ENCODE results near the gene YWHAE.
"Not testable (repeated sequence)": the region's sequence is repeated elsewhere in the genome, so short reads cannot be mapped to it uniquely, and the experiment has no call there.

YWHAE gene

DNA sequence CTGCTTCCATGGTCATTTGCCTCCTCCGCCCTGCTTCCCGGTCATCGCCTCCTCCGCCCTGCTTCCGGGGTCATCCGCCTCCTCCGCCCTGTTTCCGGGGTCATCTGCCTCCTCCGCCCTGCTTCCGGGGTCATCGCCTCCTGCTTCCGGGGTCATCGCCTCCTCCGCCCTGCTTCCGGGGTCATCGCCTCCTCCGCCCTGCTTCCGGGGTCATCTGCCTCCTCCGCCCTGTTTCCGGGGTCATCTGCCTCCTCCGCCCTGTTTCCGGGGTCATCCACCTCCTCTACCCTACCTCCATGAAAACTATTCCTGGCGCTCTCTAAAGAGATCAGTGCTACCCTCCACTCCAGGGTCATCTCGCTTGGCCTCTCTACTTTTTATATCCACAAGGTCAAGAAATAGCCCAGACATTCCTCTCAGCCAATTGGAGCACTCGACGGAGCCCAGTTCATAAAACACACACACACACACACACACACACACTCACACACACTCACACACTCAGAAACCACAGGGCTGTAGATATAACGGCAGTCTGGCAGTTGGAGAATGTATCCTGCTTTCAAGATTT lies 75.7 kb downstream of the YWHAE start:
- DNase-seq: no peak

DNA sequence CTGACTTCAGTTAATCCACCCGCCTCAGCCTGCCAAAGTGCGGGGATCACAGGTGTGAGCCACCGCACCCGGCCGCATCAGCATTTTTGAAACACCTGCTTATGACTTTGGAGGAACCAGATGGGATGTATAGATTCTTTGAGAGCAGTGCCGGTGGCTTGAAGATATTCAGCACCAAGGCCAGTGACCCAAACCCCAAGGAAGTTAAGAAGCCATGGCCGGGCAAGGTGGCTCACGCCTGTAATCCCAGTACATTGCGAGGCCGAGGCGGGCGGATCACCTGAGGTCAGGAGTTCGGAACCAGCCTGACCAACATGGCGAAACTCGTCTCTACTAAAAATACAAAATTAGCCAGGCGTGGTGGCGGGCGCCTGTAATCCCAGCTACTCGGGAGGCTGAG lies 76.7 kb downstream of the YWHAE start:
- DNase-seq: no peak

DNA sequence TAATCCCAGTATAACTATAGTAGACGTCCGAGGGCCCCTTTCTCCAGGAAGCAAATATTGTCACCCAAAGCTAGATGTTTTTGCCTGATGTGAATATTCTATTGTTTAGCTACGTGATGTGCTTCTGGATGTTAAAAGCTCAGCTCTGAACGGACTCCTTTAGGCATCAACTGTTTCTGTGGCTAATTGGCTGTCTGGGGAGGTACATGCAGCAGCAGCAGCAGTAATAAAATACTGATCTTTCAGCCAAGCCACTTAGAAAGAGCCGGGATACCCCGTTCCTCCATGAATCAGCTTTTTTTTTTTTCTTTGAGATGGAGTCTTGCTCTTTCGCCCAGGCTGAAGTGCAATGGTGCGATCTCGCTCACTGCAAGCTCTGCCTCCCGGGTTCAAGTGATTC lies 77.5 kb downstream of the YWHAE start:
- no peak for DNase-seq

DNA sequence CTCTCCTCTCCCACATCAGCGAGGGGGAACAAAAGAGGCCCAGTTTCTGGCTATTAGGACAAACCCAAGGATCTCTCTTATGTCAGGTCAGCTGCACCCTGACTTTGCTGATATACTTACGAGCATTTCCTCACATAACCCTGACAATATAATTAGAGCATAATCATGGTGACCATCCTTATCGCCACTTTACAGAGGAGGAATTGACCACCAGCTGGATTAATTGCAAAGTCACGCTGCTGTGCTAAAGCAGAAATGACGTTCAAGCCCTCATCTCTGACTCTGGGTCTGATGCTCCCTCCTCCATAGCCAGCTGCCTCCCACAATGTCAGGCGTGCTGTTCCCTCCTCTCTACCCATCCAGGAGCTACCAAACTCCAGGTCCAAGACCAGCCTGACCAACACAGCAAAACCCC lies 78.0 kb downstream of the YWHAE start:
- no peak for DNase-seq

DNA sequence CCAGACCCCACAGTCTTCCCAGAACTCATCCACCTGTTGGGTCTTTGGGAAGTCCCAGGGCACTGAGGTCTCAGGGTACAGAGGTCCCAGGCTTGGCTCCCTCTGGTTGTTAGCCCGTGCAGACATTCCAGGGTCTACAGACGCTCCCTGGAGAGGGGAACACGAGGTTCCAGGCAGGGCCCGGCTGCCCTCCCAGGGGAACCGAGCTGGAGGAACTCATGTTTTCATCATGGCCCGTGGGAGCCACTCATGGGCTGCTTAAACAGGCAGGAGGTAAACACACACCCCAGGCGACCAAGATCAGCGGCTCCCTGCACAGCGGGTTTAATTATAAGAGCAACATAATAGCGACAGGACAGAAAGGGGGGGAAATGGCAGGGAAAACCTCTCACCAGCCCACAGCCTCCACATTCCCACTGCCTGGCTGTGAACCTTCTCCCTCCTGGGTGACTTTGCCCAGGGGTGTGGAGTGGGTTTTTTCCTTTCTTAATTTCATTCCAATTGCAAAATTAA lies 84.1 kb downstream of the YWHAE start:
- DNase-seq: no peak

DNA sequence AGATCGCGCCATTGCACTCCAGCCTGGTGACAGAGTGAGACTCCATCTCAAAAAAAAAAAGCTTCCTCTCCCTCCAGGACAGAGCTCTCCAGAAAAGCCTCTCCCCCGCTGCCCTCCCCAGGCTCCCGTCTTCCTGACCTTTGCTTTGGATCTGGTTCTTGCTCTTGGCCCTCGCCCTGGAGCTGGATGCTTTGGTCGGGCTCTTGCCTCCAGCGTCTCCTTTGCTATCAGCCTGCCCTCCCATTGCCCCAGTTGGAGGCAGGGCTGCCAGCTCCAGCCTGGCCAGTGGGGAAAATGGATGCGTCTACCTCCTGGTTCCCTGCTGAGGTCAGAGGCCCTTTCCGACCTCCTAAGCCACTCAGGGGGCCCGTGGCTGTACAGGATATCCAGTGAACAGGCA lies 84.6 kb downstream of the YWHAE start:
- no peak for DNase-seq

DNA sequence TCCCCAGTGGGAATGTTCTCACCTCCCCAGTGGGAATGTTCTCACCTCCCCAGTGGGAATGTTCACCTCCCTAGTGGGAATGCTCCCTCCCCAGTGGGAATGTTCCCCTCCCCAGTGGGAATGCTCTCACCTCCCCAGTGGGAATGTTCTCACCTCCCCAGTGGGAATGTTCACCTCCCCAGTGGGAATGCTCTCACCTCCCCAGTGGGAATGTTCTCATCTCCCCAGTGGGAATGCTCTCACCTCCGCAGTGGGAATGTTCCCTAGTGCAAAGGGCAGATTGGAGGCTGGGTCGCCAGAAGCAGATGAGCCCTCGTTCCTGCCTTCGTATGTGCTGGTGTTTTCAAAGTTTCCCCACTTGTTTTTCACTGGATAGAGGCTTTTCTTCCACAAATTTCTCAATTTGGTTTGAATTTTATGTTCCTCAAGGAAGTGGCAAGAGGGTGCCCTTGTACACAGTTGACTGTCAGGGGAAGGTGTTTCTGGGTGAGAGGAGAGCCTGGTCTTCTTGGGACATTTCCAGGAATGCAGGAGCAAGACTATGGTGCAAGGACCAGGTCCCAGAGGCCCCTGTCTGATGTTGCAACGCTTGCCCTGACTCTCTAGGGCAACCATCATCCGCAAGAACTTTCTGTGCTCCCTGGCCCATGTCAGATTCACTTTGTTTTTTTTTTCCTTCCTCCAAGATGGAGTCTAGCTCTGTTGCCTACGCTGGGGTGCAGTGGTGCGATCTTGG lies 86.6 kb downstream of the YWHAE start:
- DNase-seq: no peak

DNA sequence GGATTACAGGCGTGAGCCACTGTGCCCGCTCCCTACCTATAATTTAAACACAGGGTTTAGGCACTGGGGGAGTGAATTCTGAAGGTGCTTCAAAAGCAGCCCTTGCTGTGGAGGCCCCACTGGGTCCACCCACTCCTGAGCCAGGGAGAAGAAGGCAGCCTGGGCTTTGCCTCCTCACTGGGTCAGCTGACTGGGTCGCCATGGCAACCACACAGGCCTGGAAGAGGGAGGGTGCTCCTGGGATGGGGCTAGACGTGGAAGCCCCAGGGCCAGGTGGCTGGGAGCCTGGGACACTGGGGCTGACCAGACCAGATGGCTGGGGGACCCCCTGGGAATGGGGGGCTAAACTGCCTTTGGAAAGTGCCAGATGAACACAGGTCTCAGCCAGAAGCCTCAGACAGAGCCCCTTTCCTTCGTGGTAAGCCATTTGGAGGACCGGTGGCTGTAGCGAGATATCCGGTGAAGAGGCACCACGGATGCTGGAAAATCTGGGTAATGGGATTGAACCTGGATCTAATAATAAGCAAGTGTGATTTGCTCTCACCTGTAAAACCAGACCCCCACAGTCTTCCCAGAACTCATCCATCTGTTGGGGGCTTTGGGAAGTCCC lies 87.7 kb downstream of the YWHAE start:
- DNase-seq: no peak

DNA sequence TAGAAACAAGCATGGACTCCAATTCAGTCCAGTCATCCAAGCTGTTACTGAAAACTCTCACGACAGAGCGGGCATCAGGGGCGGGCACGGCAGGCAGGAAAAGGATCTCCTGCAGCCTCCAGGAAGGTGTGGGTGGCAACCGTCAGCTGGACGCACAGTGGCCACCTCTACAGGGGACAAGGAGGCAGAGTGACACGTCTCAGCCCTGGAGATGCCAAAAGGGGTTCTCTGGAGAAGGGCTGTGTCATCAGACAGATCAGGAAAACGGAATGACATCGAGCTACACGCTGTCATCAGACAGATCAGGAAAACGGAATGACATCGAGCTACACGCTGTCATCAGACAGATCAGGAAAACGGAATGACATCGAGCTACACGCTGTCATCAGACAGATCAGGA lies 92.2 kb downstream of the YWHAE start:
- not testable (repeated sequence) for DNase-seq

DNA sequence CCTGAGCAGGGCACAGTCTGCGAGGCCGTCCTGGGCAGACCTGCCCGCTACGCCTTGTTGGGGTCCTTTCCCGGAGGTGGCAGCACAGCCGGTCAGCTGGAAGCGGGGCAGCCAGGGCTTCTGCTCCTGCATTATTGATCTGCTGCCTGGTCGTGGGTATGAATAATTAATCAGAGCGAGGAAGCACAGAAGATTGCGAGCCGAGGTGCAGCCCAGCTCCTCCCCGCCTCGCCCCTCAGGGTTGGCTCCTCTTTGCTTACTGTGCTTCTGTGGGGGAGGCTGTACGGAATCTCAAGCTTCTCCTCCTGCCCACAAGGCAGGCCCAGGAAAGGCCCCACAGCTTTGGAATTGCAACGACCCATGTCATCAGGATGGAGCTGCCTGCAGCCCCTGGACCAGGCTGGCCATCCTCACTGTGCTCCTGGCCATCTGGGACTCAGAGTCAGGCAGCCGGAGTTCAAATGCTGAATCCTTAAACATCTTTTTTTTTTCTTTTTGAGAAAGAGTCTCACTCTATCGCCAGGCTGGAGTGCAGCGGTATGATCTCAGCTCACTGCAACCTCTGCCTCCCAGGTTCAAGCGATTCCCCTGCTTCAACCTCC lies 95.0 kb downstream of the YWHAE start:
- DNase-seq: no peak

DNA sequence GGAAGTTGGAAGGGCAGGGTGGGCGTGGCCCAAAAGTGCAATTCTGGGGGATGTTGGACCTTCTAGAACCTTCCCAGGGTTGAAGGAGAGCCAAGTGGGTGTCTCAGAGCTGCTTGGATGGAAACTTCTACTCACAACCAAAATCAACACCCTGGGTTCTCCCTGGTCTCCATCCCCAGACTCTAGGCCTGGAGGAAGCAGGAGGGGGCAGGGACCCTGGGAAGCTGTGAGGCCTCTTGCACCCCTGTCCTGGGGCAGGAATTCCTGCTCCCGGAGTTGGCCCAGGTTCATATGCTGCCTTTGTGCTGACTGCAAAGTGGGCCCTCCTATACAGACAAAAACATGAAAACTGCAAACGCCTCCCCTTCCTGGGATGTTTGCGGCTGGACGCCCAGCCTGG lies 95.5 kb downstream of the YWHAE start:
- DNase-seq: no peak

DNA sequence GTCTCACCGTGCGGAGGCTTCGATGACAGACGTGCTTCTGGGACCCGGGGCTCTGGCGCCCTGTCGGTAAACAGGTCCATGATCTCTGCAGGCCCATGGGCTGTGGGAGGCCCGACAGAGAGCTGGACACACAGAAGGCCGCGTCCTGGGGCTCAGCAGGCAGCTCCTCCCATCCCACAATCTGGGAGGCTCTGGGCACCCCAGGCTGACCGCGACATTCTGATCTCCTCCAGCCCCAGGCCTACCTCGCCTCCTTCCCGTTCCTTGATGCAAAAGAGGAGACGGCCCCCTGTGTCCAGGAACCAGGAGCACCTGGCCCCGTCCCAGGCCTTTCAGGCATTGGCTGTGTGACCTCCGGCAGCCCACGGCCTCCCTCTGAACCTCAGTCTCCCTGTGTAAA lies 97.3 kb downstream of the YWHAE start:
- no peak for DNase-seq

DNA sequence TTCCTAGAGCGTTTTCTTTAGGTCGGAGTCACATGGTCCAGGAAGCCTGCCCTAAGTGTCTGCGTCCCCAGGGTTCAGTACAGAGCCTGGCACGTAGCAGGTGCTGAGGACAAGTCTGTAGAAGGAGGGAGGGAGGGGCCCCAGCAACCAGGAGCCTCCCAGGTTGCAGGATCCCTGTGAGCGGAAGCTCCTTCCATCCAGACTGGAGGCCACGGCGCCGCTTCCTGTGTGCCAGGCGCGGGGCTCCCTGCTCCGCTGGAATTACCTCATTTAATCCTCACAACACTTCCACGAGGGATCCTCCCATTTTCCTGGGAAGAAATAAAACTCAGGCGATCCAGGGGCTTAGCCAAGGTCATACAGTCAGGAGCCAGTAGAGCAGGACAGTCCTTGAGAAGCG lies 98.5 kb downstream of the YWHAE start:
- no peak for DNase-seq

DNA sequence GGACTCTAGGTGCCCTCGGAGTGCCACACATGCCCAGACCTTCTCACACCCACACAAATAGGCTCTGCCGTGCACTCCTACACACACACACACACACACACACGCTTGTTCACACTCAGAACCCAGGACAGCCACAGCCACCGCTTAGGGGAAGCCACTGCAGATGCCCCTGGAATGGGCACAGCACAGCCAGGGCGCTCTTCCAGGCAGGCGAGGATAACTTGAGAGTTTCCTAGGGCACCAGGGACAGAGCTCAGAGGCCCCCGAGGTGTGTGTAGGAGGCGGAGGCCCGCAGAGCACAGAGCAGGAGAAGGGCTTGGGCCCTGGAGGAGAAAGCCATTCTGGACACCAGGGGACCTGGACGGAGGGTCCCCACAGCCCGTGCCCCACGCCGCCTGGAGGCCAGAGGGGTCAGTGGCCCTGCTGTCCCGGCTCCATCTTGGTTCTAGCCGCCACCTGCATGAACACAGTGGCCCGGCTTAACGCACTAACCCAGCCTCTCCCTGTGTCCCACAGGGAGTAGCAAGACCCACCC lies 99.6 kb downstream of the YWHAE start:
- DNase-seq: no peak

DNA sequence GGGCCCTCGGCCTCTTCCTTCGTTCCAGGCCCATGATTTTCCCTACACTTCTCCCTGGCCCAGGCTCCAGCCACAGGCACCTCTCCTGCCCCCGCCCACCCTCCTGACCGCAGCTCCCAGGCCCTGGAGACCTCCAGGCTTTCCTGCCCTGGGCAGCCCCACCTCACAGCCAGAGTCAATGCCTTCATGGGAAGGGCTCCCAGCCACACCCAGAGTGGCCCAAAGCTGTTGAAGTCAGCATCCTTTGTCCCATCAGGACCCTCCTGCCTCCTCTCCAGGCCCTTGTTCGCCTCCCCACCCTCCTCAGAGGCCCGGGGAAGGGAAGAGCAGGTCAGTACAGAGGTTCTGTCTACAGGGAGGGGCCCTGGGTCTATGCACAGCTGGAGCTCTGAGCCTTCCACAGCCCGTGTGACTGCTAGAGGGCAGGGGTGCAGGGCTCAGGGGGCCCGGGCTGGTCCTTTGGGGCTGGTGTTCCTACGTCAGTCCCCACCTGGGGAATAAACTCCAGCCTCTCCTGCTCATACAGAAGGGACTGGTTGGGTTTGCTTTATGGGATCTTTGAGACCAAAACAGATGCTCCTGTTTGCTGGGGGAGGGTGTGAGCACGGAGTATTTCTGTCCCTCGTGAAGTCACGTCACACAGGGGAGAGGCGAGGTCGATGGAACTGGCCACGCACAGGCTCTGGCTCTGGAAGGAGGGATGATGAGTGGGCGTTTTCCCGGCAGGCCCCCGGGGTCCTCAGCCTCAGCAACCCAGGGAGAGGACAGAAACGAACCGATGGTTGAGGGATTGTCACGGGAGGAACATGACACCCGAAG lies 100.3 kb downstream of the YWHAE start:
- no peak for DNase-seq

DNA sequence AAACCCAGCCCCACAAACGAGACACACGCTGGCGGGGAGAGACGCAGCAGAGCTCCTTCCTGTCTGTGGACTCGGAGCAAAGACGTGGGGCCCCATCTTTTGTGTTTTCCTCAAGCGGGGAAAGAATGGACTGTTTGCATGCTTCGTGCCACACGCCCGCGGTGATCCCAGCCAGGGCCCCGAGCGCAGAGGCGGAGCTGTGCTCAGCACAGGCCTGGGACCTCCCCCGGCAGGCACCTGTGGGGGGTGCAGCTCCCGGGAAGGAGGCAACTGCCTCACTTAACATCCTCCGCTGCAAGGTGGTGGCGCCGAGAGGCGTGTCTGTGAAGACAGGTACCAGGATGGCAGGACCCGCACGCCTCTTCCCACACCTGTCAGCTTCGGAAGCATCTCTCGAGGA lies 101.4 kb downstream of the YWHAE start:
- peak; percentile 26 for DNase-seq

Measured in effector CD4-positive, alpha-beta T cell (primary cell).